ENCODE data around the gene ANKRD9.

ANKRD9 gene

DNA sequence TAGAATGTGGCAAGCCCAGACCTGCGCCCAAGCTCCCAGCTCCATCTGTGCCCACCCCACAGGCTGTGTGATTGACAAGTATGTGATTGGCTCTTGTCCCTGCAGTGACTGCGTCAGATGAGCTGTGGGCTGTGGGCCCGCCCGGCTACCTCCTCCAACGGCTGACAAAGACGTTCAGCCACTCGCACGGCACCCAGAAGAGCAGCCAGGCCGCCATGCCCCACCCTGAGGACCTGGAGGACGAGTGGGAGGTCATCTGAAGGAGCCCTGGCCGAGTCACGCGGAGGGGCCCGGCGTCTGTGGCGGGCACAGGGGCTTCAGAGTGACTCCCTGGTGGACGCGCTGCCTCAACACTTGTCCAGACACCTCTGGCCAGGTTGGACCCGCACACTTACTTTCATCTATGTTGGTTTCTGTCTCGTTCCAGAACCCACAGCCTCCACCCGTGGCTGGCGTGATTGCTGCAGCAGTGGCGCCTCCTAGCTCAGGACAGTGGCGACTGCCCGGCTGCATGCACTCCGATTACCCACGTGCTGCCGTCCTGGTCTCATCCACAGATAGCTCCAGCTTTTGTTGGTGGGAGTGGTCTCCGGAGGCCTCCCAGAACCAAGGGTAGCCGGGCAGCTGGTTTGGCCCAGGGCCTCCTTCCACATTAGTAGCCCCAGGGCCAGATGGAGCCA lies 11.4 kb downstream of the ANKRD9 start:
- no peak for DNase-seq

GRCh38 chr14:102496958-102497744 lies 12.4 kb downstream of the ANKRD9 start:
- DNase-seq, result no peak

- DNase-seq, result no peak
Measured at GRCh38 chr14:102496331-102496691, 13.3 kb downstream of the ANKRD9 start.

DNA sequence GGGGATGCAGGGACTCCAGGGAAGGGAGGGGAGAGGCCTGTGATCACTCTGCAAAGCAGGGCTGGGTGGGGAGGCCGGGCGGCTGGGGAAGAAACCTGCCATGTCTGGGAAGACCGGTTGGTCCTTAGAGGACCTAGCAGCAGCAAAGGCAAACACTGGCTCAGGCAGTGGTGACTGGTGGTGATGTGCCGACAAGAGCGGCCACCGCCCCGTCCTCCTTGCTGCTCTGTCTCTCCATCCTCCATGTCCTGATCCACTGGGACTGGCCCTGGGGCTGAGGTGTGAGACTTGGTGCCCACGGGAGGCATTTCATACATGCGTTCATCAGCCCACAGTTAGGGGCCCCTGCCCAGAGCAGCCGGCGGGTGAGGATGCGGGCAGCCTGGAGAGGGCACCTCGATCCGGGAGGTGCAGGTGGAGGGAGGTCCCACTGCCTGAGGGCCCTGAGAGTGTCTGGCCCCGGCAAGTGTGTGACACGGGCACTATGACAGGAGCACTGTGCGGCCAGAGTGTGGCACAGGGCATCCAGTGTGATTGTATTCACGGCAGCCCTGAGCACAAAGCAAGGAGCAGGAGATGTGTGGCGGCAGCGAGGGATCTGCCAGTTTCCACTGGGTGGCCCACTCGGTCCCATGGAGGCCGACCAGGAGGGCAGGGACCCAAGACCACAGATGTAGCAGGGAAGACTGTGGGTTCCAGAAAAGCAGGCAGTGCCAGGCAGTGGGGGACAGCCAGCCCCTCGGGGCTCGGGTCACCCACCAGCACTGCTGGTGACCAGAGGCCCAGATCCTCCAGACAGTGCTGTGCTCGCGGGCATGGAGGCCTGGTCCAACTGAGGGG lies 13.9 kb downstream of the ANKRD9 start:
- DNase-seq, result no peak

- no peak for DNase-seq
Measured at GRCh38 chr14:102493585-102493984, 16.0 kb downstream of the ANKRD9 start.

DNA sequence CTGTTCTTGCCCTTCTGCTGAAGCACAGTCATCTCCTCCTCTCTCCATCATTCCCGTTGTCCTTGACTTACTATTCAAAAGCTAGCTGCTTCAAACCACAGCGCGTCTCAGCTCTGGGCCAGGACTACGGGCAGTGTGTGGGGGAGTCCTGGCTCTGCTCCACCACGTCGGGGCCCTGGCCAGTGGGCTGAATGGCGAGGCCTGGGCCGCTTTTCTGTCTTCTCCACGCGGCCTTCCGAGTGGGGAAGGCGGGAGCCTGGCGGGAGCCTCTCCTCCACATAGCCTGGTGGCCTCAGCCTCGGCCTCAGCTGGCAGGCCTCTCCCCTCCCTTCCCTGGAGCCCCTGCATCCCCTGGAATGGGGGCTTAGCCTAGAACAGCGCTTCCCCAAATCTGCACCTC lies 16.5 kb downstream of the ANKRD9 start:
- DNase-seq, result no peak

DNA sequence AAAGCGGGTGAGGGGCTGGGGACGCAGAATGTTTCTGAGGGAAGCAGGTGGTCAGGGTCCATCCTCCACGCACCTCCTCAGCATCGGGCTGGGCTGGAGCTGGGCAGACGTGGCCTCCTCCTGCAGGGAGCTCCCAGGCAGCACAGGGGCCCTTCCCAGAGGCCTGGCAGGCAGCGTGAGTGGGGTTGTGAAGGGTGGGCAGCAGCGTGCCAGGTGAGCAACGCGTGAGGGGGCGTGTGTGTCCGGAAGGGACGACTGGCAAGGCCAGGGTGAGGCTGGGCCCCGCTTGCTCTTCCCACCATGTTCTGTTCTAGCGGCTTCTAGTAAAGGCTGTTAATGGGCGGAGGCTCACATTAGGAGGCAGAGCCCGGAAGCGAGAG lies 17.1 kb downstream of the ANKRD9 start:
- DNase-seq, result no peak

GRCh38 chr14:102491786-102492530 lies 17.6 kb downstream of the ANKRD9 start:
- no peak for DNase-seq

DNA sequence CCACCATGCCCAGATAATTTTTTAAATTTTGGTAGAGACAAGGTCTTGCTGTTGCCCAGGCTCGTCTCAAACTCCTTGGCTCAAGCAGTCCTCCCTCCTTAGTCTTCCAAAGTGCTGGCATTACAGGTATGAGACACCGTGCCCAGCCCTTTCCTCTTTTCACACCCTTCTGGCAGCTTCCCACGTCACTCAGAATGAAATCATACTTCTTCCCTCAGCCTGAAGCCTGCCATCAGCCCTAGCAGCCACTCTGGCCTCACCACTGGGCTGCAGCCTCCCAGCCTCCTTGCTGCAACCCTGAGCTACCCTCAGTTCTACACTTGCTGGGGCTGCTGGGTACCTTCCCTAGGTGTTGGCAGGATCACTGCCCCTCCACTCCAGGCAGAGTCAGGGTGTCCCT lies 18.2 kb downstream of the ANKRD9 start:
- DNase-seq, result no peak

- no peak for DNase-seq
Measured at GRCh38 chr14:102490456-102490855, 19.1 kb downstream of the ANKRD9 start.

GRCh38 chr14:102487204-102487577 lies 22.4 kb downstream of the ANKRD9 start:
- no peak for DNase-seq

DNA sequence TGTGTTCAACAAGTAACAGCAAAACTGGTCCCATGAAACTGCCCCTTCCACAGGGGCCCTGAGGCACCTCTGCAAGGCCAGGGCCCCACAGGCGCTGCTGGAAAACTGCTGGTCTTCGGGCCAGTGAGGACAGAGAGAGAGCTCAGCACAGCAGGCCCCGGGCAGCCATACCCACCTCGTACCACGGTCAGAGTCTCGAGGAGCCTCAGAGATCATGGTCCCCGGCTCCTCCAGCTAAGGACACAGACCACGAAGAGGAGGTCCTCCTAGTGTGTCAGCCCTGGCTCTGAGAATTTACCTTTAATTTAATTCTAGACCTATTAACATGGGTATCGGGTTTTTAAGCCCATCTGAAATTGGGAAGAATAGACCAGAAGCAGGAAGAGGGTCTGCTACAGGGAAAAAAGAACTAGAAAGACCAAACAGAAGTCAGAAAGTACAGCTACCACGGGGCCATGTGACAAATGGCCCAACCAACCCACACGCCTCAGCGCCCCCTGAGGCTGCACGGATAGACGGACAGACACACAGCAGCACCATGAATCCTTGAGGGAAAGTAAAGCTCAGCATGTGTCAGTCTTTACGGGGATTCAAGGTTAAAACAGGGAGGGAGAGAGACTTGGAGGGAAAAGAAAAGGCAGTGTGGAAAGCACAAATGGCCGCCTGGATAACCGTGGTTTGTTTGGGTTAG lies 22.9 kb downstream of the ANKRD9 start:
- DNase-seq, result no peak

DNA sequence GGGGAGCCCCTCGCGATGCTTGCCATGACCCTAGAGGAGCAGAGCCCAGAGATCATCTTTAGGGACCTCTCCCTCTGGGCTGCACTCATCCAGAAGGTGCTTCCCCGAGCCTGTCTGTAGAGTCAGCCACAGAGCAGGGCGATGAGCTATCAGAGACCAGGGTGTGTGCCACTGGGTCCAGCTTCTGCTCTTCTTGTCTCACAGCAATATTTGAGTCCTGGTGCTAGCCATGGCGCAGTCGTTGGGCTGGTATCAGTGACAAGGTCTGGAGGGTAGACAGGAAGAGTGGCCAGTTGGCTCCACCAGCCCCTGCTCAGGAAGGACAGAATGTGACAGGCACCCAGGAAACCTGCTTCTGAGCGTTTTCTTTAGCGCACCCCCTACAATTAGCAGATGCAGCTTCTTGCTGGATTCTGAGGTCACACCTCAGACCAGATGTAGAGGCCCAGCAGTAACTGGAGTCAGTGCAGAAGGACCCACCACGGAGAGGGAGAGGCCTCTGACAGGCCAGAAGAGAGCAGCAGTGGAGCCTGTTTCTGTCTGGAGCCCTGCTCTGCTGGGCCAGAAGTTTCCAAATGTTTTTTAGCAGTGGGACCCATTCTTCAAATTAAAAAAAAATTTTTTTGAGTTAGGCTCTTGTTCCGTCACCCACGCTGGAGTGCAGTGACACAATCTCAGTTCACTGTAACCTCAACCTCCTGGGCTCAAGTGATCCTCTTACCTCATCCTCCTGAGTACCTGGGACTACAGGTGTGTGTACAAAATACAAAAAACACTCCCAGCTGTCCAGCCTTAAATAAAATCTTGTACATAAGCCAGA lies 23.7 kb downstream of the ANKRD9 start:
- no peak for DNase-seq

GRCh38 chr14:102484316-102484715 lies 25.3 kb downstream of the ANKRD9 start:
- no peak for DNase-seq

DNA sequence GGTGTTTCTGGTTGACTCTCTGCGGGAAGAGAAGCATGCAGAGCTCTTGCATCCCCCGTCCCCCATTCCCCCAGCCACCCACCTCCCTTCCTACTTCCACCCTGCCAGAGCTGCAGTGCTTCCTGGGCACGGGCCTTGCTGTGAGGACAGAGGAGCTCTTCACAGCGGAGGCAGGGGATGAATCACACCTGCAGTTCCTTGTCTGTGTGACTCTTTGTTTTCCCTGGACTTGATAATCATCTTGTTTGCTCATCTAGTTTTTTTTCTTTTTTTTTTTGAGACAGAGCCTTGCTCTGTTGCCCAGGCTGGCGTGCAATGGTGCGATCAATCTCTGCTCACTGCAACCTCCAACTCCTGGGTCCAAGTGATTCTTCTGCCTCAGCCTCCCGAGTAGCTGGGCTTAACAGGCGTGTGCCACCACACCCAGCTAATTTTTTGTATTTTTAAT lies 27.8 kb downstream of the ANKRD9 start:
- DNase-seq, result no peak

- no peak for DNase-seq
Measured at GRCh38 chr14:102481371-102481770, 28.2 kb downstream of the ANKRD9 start.

GRCh38 chr14:102479777-102480176 lies 29.8 kb downstream of the ANKRD9 start:
- DNase-seq, result no peak

DNA sequence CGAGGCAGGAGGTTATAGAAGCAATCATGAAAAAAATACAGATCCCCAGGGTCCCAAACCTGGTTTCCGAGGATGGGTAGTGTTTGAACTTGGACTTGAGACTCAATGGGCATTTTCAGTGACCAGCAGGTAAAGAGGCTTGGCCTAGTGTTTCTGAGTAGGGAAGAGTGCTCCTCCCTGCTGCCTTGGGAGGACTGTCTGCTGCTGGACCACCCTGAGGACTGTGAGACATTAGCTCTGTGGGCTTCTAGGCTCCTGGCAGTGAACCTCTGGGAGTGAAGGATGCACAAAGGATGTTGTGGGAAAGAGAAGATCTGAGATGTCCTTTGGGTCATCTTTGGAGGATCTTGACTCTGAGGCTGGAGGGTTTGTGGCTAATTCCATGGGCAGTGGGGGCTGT lies 30.5 kb downstream of the ANKRD9 start:
- DNase-seq, result no peak

DNA sequence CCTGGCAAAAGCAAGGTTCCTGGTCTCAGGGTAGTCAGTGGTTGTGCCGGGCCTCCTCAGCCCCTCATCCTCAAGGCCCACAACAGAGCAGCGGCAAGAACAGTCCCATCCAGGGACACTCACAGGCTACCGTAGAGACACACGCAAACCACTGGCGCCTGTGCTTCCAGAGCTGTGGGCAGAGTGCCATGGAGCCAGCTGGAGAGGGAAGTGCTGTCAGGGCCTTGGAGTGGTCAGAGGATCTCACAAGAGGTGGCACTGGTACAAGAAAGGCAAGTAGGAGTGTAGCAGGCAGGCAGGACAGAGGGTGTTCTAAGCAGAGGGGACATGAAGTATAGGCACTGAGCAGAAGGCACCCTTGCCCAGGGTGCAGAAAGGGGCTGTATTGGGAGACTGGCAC lies 34.6 kb downstream of the ANKRD9 start:
- DNase-seq, result no peak

DNA sequence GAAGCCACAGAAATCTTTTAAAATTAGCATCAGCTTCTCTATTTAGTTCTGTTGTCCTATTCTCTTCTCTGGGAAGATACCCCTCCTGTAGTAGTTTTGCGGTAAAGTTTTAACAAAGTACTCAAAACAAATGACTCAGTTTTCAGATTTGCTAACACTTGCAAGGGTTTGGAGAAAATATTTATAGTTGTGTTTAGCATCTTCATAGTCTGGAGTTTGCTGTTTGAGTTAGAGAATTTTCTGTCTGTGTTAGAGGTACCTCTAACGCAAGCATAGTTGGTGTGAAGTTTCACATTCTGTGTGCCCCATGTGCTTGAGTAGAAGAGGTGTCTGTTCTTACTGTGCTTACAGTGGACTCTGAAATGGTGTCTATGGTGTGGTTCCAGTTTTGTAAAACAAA lies 36.0 kb downstream of the ANKRD9 start:
- no peak for DNase-seq

GRCh38 chr14:102472791-102473150 lies 36.8 kb downstream of the ANKRD9 start:
- no peak for DNase-seq
